Measurements from ENCODE around the gene NCKAP1. TPM values are rescaled to one million over a fixed set of nuclear protein-coding genes. Genes with fewer than 3 reads are reported as not detected.

Gene NCKAP1
- total and polyA plus RNA-seq, 2 donors (not counting 3 experiments of a cell fraction or from before 2014, with no cell fraction given) = 49.4 to 130 TPM

DNA sequence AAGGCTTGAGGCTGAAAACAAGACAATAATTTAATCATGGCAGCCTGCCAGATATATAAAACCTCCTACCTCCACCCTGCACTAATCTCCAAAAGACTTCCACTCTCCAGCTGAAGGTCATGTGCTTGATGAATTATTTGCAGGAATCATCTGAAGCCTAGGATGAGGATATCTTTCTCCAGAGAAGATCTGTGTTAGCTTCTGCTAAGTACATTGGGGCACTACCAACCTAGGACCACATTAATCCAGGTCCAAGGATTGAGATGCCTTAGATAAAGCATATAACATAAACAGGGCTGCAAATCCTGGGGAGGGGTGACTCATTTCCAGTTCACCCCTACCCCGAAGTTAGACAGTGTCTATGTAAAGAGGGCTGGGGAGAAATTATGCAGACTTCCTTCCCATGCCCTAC, 91.3 kb downstream of the NCKAP1 start:
- Histone ChIP-seq H3K27me3 (ENCODE audit: control insufficient read depth in 2 of 2, insufficient read depth in 2 of 2, low read length in 2 of 2) (no peaks in the 10 kb centered on the region), H3K4me3 (replicated peaks in 1 of 3; ENCODE audit: insufficient read depth in 1 of 3, low read depth in 1 of 3, low read length in 3 of 3) (no peak overlapping the region), H4K20me1 (replicated peaks; ENCODE audit: control insufficient read depth, extremely low read depth, insufficient read depth, low read length) (no peaks in the 10 kb centered on the region), H3K4me1 (ENCODE audit: control insufficient read depth, extremely low read depth, insufficient read depth, low read length) (peaks cover 19% of the 10 kb centered on the region), H3K9ac (replicated peaks; ENCODE audit: extremely low read depth, insufficient read depth, low read length) (no peak overlapping the region), H3K9me1 (replicated peaks; ENCODE audit: control insufficient read depth, extremely low read depth, insufficient read depth, low read length) (no peaks in the 10 kb centered on the region), H2AFZ (ENCODE audit: low read depth, low read length) (no peak overlapping the region), H3K4me2 (ENCODE audit: insufficient read depth, low read length) (peak overlapping the region; percentile 55), H3K9me3 (replicated peaks; ENCODE audit: control insufficient read depth, insufficient read depth, low read length) (no peaks in the 10 kb centered on the region), H3K36me3 (ENCODE audit: control insufficient read depth in 2 of 2, extremely low read depth in 1 of 2, insufficient read depth in 2 of 2, low read length in 2 of 2) (peaks cover 0 to 8% of the 10 kb centered on the region in 2 experiments), H3K27ac (ENCODE audit: insufficient read depth, low read depth, low read length) (no peak overlapping the region), H3K79me2 (ENCODE audit: control insufficient read depth, insufficient read depth, low read length) (peaks cover 4% of the 10 kb centered on the region)
- CTCF ChIA-PET = interaction anchor here (0.7 to 1.3 kb wide), 3 partner anchors 13 to 179 kb away, joined by 3 read pairs; no protein-coding TSS in a partner anchor
- DNase-seq (ENCODE audit: low read depth, low spot score) (peak; percentile 82), FAIRE-seq (no peak)
- no TSS peak for BruUV-seq (replicated peaks)
- dilution Hi-C loops (cut with MboI; ENCODE audit: extremely low pct_ligation_motif_present, low sequenced_read_pairs) (no loop called here), intact Hi-C loops (cut with micrococcal nuclease) (no loop called here)
- TF ChIP-seq POLR2A (IDR thresholded peaks at IDR 0.05; ENCODE audit: low read depth, low read length) (no peak), FOS (IDR thresholded peaks at IDR 0.05; ENCODE audit: borderline replicate concordance, insufficient read depth, low read length) (peak; percentile 75), JUN (IDR thresholded peaks at IDR 0.05; ENCODE audit: borderline replicate concordance, insufficient read depth, insufficient read length, low read depth) (peak; percentile 39), EZH2 (IDR thresholded peaks at IDR 0.05; ENCODE audit: borderline replicate concordance, low read depth, low read length, severe bottlenecking) (no peak), GATA2 (IDR thresholded peaks at IDR 0.05; ENCODE audit: insufficient read depth, insufficient read length, low read depth, low read length) (peak; percentile 84), POLR2AphosphoS5 (IDR thresholded peaks at IDR 0.05; ENCODE audit: insufficient read depth, low read depth, low read length) (peak; percentile 41), MYC (IDR thresholded peaks at IDR 0.05; ENCODE audit: low read depth, low read length) (no peak)
- TF ChIP-seq, protein P1, sequence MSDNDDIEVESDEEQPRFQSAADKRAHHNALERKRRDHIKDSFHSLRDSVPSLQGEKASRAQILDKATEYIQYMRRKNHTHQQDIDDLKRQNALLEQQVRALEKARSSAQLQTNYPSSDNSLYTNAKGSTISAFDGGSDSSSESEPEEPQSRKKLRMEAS (IDR thresholded peaks at IDR 0.05; ENCODE audit: insufficient read depth, insufficient read length) = no peak
- TF ChIP-seq, protein P2, sequence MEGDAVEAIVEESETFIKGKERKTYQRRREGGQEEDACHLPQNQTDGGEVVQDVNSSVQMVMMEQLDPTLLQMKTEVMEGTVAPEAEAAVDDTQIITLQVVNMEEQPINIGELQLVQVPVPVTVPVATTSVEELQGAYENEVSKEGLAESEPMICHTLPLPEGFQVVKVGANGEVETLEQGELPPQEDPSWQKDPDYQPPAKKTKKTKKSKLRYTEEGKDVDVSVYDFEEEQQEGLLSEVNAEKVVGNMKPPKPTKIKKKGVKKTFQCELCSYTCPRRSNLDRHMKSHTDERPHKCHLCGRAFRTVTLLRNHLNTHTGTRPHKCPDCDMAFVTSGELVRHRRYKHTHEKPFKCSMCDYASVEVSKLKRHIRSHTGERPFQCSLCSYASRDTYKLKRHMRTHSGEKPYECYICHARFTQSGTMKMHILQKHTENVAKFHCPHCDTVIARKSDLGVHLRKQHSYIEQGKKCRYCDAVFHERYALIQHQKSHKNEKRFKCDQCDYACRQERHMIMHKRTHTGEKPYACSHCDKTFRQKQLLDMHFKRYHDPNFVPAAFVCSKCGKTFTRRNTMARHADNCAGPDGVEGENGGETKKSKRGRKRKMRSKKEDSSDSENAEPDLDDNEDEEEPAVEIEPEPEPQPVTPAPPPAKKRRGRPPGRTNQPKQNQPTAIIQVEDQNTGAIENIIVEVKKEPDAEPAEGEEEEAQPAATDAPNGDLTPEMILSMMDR (IDR thresholded peaks at IDR 0.05; ENCODE audit: extremely low read depth in 1 of 2, insufficient read depth in 1 of 2, low read depth in 1 of 2, low read length in 2 of 2) = no peak
- POLR2A ChIA-PET = no interaction called here

Data from endothelial cell of umbilical vein (primary cell).